ENCODE results near the gene PHACTR1. TPM values are rescaled to one million over a fixed set of nuclear protein-coding genes. Genes with fewer than 3 reads are reported as not detected.
"Not testable (repeated sequence)": the region's sequence is repeated elsewhere in the genome, so short reads cannot be mapped to it uniquely, and the experiment has no call there.

The PHACTR1 gene
- total and polyA plus RNA-seq, 3 experiments from 2014 or later: 0.04 to 0.38 (median 0.04) TPM

- peaks cover 0 to 2% (median 0%) of the 10 kb centered on the region in 3 donors for H3K36me3 Mint-ChIP-seq
- DNase-seq: no peak
- ChIA-PET POLR2A (no interaction called here), CTCF (no interaction called here)
- no peak overlapping the region for H3K27ac Mint-ChIP-seq
- peaks cover 0 to 3% (median 0%) of the 10 kb centered on the region in 3 donors for H3K4me1 Mint-ChIP-seq
- H3K4me3 Mint-ChIP-seq: no peak overlapping the region
- no peaks in the 10 kb centered on the region for H3K36me3 ChIP-seq (ENCODE audit: insufficient read depth, low read length)
- no peaks in the 10 kb centered on the region for H3K9me3 ChIP-seq (ENCODE audit: low read length)
- H3K4me1 ChIP-seq (ENCODE audit: insufficient read depth, low read length): no peaks in the 10 kb centered on the region
- peaks cover 20 to 45% of the 10 kb centered on the region in 2 donors for H3K27me3 Mint-ChIP-seq
- H3K9me3 Mint-ChIP-seq: peaks cover 6 to 14% (median 9%) of the 10 kb centered on the region in 5 donors
- no peak overlapping the region for H3K27ac ChIP-seq (ENCODE audit: low read depth, low read length)
- no peak overlapping the region for H3K4me3 ChIP-seq (ENCODE audit: low read length)
- no peaks in the 10 kb centered on the region for H3K27me3 ChIP-seq (ENCODE audit: insufficient read depth, low read length, poor library complexity, severe bottlenecking)
Observed at GRCh38 chr6:12750416-12750815, 33.8 kb downstream of the PHACTR1 start.

- Histone ChIP-seq H3K9me3 (ENCODE audit: low read length) (no peaks in the 10 kb centered on the region), H3K36me3 (ENCODE audit: insufficient read depth, low read length) (no peaks in the 10 kb centered on the region), H3K27ac (ENCODE audit: low read depth, low read length) (no peak overlapping the region), H3K4me3 (ENCODE audit: low read length) (no peak overlapping the region), H3K4me1 (ENCODE audit: insufficient read depth, low read length) (no peaks in the 10 kb centered on the region), H3K27me3 (ENCODE audit: insufficient read depth, low read length, poor library complexity, severe bottlenecking) (no peaks in the 10 kb centered on the region)
- peaks cover 0 to 2% (median 0%) of the 10 kb centered on the region in 3 donors for H3K36me3 Mint-ChIP-seq
- ChIA-PET POLR2A (no interaction called here), CTCF (no interaction called here)
- H3K4me1 Mint-ChIP-seq: peaks cover 0 to 3% (median 0%) of the 10 kb centered on the region in 3 donors
- H3K9me3 Mint-ChIP-seq: peaks cover 6 to 14% (median 9%) of the 10 kb centered on the region in 5 donors
- H3K4me3 Mint-ChIP-seq: no peak overlapping the region
- no peak for DNase-seq
- H3K27ac Mint-ChIP-seq: no peak overlapping the region
- H3K27me3 Mint-ChIP-seq: peaks cover 19 to 38% of the 10 kb centered on the region in 2 donors
Observed at GRCh38 chr6:12751694-12752325, 35.2 kb downstream of the PHACTR1 start.

- no peaks in the 10 kb centered on the region for H3K27me3 ChIP-seq (ENCODE audit: insufficient read depth, low read length, poor library complexity, severe bottlenecking)
- no peaks in the 10 kb centered on the region for H3K36me3 ChIP-seq (ENCODE audit: insufficient read depth, low read length)
- H3K27ac ChIP-seq (ENCODE audit: low read depth, low read length): no peak overlapping the region
- ChIA-PET CTCF (no interaction called here), POLR2A (no interaction called here)
- Mint-ChIP-seq H3K36me3 (peaks cover 0 to 2% (median 0%) of the 10 kb centered on the region in 3 donors), H3K27me3 (peaks cover 16 to 27% of the 10 kb centered on the region in 2 donors), H3K4me1 (peaks cover 0 to 3% (median 0%) of the 10 kb centered on the region in 3 donors), H3K4me3 (no peak overlapping the region), H3K9me3 (peaks cover under 1 to 14% (median 10%) of the 10 kb centered on the region in 5 donors), H3K27ac (no peak overlapping the region)
- no peaks in the 10 kb centered on the region for H3K4me1 ChIP-seq (ENCODE audit: insufficient read depth, low read length)
- H3K9me3 ChIP-seq (ENCODE audit: low read length): no peaks in the 10 kb centered on the region
- DNase-seq: no peak
- no peak overlapping the region for H3K4me3 ChIP-seq (ENCODE audit: low read length)
Observed at GRCh38 chr6:12753036-12753435, 36.5 kb downstream of the PHACTR1 start.

GRCh38 chr6:12760226-12760625 lies 43.7 kb downstream of the PHACTR1 start:
- no peaks in the 10 kb centered on the region for H3K4me1 ChIP-seq (ENCODE audit: insufficient read depth, low read length)
- Mint-ChIP-seq H3K36me3 (no peaks in the 10 kb centered on the region), H3K27me3 (peaks cover 1 to 4% of the 10 kb centered on the region in 2 donors), H3K4me1 (no peaks in the 10 kb centered on the region), H3K9me3 (peaks cover 0 to 7% (median 3%) of the 10 kb centered on the region in 5 donors), H3K4me3 (no peak overlapping the region), H3K27ac (no peak overlapping the region)
- CTCF ChIA-PET: no interaction called here
- POLR2A ChIA-PET: no interaction called here
- no peak for DNase-seq
- no peaks in the 10 kb centered on the region for H3K27me3 ChIP-seq (ENCODE audit: insufficient read depth, low read length, poor library complexity, severe bottlenecking)
- H3K4me3 ChIP-seq (ENCODE audit: low read length): no peak overlapping the region
- H3K36me3 ChIP-seq (ENCODE audit: insufficient read depth, low read length): no peaks in the 10 kb centered on the region
- no peaks in the 10 kb centered on the region for H3K9me3 ChIP-seq (ENCODE audit: low read length)
- H3K27ac ChIP-seq (ENCODE audit: low read depth, low read length): no peak overlapping the region

GRCh38 chr6:12760911-12761310 lies 44.3 kb downstream of the PHACTR1 start:
- Mint-ChIP-seq H3K27ac (no peak overlapping the region), H3K9me3 (peaks cover 0 to 7% (median 3%) of the 10 kb centered on the region in 5 donors), H3K36me3 (no peaks in the 10 kb centered on the region), H3K4me3 (no peak overlapping the region), H3K27me3 (peaks cover 1 to 4% of the 10 kb centered on the region in 2 donors), H3K4me1 (no peaks in the 10 kb centered on the region)
- H3K4me1 ChIP-seq (ENCODE audit: insufficient read depth, low read length): no peaks in the 10 kb centered on the region
- no peak for DNase-seq
- ChIA-PET CTCF (no interaction called here), POLR2A (no interaction called here)
- no peak overlapping the region for H3K27ac ChIP-seq (ENCODE audit: low read depth, low read length)
- no peak overlapping the region for H3K4me3 ChIP-seq (ENCODE audit: low read length)
- no peaks in the 10 kb centered on the region for H3K36me3 ChIP-seq (ENCODE audit: insufficient read depth, low read length)
- no peaks in the 10 kb centered on the region for H3K27me3 ChIP-seq (ENCODE audit: insufficient read depth, low read length, poor library complexity, severe bottlenecking)
- no peaks in the 10 kb centered on the region for H3K9me3 ChIP-seq (ENCODE audit: low read length)

- Mint-ChIP-seq H3K4me1 (no peaks in the 10 kb centered on the region), H3K27ac (no peak overlapping the region), H3K36me3 (no peaks in the 10 kb centered on the region), H3K9me3 (peaks cover 0 to 6% (median 3%) of the 10 kb centered on the region in 5 donors), H3K4me3 (no peak overlapping the region), H3K27me3 (peaks cover 1 to 4% of the 10 kb centered on the region in 2 donors)
- DNase-seq: no peak
- Histone ChIP-seq H3K27me3 (ENCODE audit: insufficient read depth, low read length, poor library complexity, severe bottlenecking) (no peaks in the 10 kb centered on the region), H3K4me3 (ENCODE audit: low read length) (no peak overlapping the region), H3K9me3 (ENCODE audit: low read length) (no peaks in the 10 kb centered on the region), H3K27ac (ENCODE audit: low read depth, low read length) (no peak overlapping the region), H3K4me1 (ENCODE audit: insufficient read depth, low read length) (no peaks in the 10 kb centered on the region), H3K36me3 (ENCODE audit: insufficient read depth, low read length) (no peaks in the 10 kb centered on the region)
- ChIA-PET CTCF (no interaction called here), POLR2A (no interaction called here)
Observed at GRCh38 chr6:12761376-12762115, 45.0 kb downstream of the PHACTR1 start.

GRCh38 chr6:12762731-12763434 lies 46.3 kb downstream of the PHACTR1 start:
- H3K9me3 Mint-ChIP-seq; H3K27me3 Mint-ChIP-seq; H3K36me3 ChIP-seq (ENCODE audit: insufficient read depth, low read length); H3K4me1 ChIP-seq (ENCODE audit: insufficient read depth, low read length); H3K27me3 ChIP-seq (ENCODE audit: insufficient read depth, low read length, poor library complexity, severe bottlenecking); H3K4me1 Mint-ChIP-seq; H3K4me3 ChIP-seq (ENCODE audit: low read length); CTCF ChIA-PET; H3K27ac Mint-ChIP-seq; H3K27ac ChIP-seq (ENCODE audit: low read depth, low read length); H3K36me3 Mint-ChIP-seq; POLR2A ChIA-PET; H3K4me3 Mint-ChIP-seq; H3K9me3 ChIP-seq (ENCODE audit: low read length); DNase-seq: not testable (repeated sequence)

GRCh38 chr6:12766365-12766764 lies 49.8 kb downstream of the PHACTR1 start:
- Mint-ChIP-seq H3K27ac (no peak overlapping the region), H3K27me3 (no peaks in the 10 kb centered on the region), H3K9me3 (peaks cover 0 to 3% (median 0%) of the 10 kb centered on the region in 5 donors), H3K4me3 (no peak overlapping the region), H3K4me1 (no peaks in the 10 kb centered on the region), H3K36me3 (no peaks in the 10 kb centered on the region)
- no peaks in the 10 kb centered on the region for H3K27me3 ChIP-seq (ENCODE audit: insufficient read depth, low read length, poor library complexity, severe bottlenecking)
- CTCF ChIA-PET: no interaction called here
- H3K9me3 ChIP-seq (ENCODE audit: low read length): no peaks in the 10 kb centered on the region
- H3K36me3 ChIP-seq (ENCODE audit: insufficient read depth, low read length): no peaks in the 10 kb centered on the region
- DNase-seq: no peak
- POLR2A ChIA-PET: no interaction called here
- no peak overlapping the region for H3K27ac ChIP-seq (ENCODE audit: low read depth, low read length)
- H3K4me3 ChIP-seq (ENCODE audit: low read length): no peak overlapping the region
- H3K4me1 ChIP-seq (ENCODE audit: insufficient read depth, low read length): no peaks in the 10 kb centered on the region

Data from CD8-positive, alpha-beta memory T cell (primary cell).